SU-DHL-6 (cell line): ENCODE results near the gene CAPZA1.

ENCODE experiments used
- H2AFZ ChIP-seq: fragments of 200-600 bp; sonication (generic); 2 replicates; pipeline ENCODE4 v1.6.1; 2014; ENCODE audit warnings: low read depth, mild to moderate bottlenecking, moderate library complexity, mixed read lengths, antibody characterized with exemption, low read length; ENCODE audit not compliant: severe bottlenecking
- H3F3A ChIP-seq: fragments of 200-600 bp; shearing (Covaris generic); 2 replicates; pipeline ENCODE4 v1.6.0; 2016; ENCODE audit warnings: antibody characterized with exemption, mild to moderate bottlenecking; ENCODE audit not compliant: insufficient read depth
- H3K27ac ChIP-seq: fragments of 200-600 bp; sonication (generic); 2 replicates; pipeline ENCODE4 v1.5.1; 2016; ENCODE audit warnings: low read depth, mild to moderate bottlenecking, low read length, moderate library complexity, mixed read lengths
- H3K27me3 ChIP-seq: fragments of 200-600 bp; sonication (generic), shearing (Covaris generic); 2 replicates; pipeline ENCODE4 v1.6.0; 2014; ENCODE audit warnings: mild to moderate bottlenecking, low read length
- H3K36me3 ChIP-seq: fragments of 200-600 bp; sonication (generic); 2 replicates; pipeline ENCODE4 v1.6.1; 2014; ENCODE audit warnings: mild to moderate bottlenecking, low read length, mixed read lengths
- H3K4me2 ChIP-seq: fragments of 300-600, 200-600 bp; shearing (Covaris generic), sonication (generic); 2 replicates; pipeline ENCODE4 v1.6.0; 2014; ENCODE audit warnings: low read length, low read depth, mild to moderate bottlenecking; ENCODE audit not compliant: poor library complexity, severe bottlenecking
- H3K4me3 ChIP-seq: fragments of 200-600 bp; sonication (generic); 2 replicates; pipeline ENCODE4 v1.5.1; 2014; ENCODE audit warnings: antibody characterized with exemption, low read length, mild to moderate bottlenecking, mixed read lengths; ENCODE audit not compliant: insufficient read depth, poor library complexity, severe bottlenecking
- H3K79me2 ChIP-seq: fragments of 200-600 bp; sonication (generic); 2 replicates; pipeline ENCODE4 v1.6.1; 2014; ENCODE audit warnings: mild to moderate bottlenecking, low read length, moderate library complexity; ENCODE audit not compliant: insufficient read depth
- H3K9ac ChIP-seq: fragments of 200-600 bp; sonication (generic); 2 replicates; pipeline ENCODE4 v1.7.0; 2014; ENCODE audit warnings: mild to moderate bottlenecking, low read length
- H3K9me2 ChIP-seq: fragments of 200-600 bp; sonication (generic); replicated peaks from 2 replicates; pipeline ENCODE4 v1.6.1; 2014; ENCODE audit warnings: low read length; ENCODE audit not compliant: insufficient read depth
- H3K9me3 ChIP-seq: fragments of 200-600 bp; sonication (generic); 2 replicates; pipeline ENCODE4 v1.6.1; 2014; ENCODE audit warnings: low read length, mixed read lengths; ENCODE audit not compliant: insufficient read depth
- H4K20me1 ChIP-seq: fragments of 200-600 bp; sonication (generic); 2 replicates; pipeline ENCODE4 v1.6.1; 2014; ENCODE audit warnings: low read depth, mild to moderate bottlenecking, antibody characterized with exemption, low read length, moderate library complexity, mixed read lengths
- EZH2phosphoT487 ChIP-seq: fragments of 200-600 bp; sonication (generic), shearing (Covaris generic); conservative IDR thresholded peaks from 2 replicates; pipeline ENCODE4 v1.6.1; 2018; ENCODE audit warnings: mild to moderate bottlenecking, antibody characterized with exemption, low read length, moderate library complexity, mixed read lengths
- TF ChIP-seq, protein P1 (sequence below): fragments of 200-600 bp; sonication (generic); IDR thresholded peaks from one replicate; pipeline ENCODE4 v1.5.1; 2017; ENCODE audit warnings: antibody characterized with exemption, mild to moderate bottlenecking, low read length, moderate library complexity; ENCODE audit not compliant: insufficient read depth, poor library complexity, severe bottlenecking

Gene CAPZA1

DNA sequence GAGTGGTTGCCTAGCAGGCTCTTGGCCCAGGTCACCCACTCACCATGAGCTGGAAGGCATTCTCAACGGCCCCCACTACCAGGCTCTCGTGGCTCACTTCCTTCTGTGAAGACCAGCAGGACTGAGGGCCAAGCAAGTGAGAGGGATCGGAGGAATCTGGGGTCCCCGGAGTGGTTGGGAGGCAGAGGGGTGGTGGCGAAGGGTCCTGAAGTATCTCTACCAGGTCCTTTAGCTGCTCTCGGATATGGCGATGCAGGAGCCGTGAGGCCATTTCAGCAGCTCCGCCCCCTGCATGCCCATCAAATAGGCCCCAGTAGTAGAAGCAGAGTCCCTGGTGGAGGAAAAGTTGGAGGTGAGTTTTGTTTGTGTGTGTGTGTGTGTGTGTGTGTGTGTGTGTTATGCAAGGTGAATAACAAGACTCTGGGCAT is 93.1 kb downstream of the CAPZA1 start:
- no peak overlapping the region for H3K4me3 ChIP-seq
- no peaks in the 10 kb centered on the region for H3K36me3 ChIP-seq
- H3K9me3 ChIP-seq = no peaks in the 10 kb centered on the region
- no peaks in the 10 kb centered on the region for H3K79me2 ChIP-seq
- H3K27ac ChIP-seq = no peak overlapping the region
- H3K9me2 ChIP-seq = no peaks in the 10 kb centered on the region
- TF ChIP-seq EZH2phosphoT487 = no peak
- TF ChIP-seq, protein P1, sequence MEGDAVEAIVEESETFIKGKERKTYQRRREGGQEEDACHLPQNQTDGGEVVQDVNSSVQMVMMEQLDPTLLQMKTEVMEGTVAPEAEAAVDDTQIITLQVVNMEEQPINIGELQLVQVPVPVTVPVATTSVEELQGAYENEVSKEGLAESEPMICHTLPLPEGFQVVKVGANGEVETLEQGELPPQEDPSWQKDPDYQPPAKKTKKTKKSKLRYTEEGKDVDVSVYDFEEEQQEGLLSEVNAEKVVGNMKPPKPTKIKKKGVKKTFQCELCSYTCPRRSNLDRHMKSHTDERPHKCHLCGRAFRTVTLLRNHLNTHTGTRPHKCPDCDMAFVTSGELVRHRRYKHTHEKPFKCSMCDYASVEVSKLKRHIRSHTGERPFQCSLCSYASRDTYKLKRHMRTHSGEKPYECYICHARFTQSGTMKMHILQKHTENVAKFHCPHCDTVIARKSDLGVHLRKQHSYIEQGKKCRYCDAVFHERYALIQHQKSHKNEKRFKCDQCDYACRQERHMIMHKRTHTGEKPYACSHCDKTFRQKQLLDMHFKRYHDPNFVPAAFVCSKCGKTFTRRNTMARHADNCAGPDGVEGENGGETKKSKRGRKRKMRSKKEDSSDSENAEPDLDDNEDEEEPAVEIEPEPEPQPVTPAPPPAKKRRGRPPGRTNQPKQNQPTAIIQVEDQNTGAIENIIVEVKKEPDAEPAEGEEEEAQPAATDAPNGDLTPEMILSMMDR = no peak
- H3K4me2 ChIP-seq = no peak overlapping the region
- H2AFZ ChIP-seq = no peak overlapping the region
- peaks cover 11% of the 10 kb centered on the region; the same call in 1 of the 2 replicates for H3F3A ChIP-seq
- H4K20me1 ChIP-seq = no peaks in the 10 kb centered on the region
- no peak overlapping the region for H3K9ac ChIP-seq
- no peaks in the 10 kb centered on the region for H3K27me3 ChIP-seq

DNA sequence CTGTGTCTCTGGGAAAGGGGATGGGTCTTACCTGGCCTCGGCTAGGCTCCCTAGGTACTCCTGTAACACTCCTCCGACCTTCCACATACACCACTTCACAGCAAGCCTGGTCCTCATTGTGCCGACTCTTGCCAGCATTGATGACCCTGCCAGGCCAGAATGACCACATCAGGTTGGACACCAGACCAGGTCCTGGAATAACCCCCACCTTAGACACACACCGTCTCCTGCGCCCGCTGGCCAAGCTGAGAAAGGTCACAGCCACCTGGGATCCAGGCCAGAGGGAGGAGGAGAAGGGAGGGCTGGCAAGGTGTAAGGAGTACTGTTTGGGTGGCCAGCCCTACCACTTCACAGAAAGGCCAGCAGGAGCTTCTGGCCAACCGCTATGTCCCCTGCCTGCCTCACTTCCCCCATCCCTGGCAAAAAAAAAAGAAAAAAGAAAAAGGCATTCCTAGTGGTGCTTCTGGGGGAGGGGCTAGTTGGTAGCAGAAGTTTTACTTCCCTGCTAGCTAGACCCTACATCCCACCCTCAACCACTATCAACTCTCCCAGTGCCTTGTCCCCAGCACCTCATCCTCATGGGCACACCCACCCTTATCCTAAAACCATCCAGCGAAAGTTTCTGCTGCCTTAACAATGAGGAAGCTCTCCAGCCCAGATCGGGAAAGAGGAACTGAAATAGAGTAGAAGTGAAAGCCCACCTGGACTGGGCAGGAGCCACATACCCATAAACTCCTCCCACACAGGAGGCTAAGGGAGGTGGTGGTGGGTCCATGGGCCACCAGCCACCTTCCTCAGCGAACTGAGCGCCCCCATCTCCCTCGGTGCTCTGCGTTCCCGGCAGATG is 94.1 kb downstream of the CAPZA1 start:
- Histone ChIP-seq H3F3A (peaks cover 11% of the 10 kb centered on the region; the same call in 1 of the 2 replicates), H3K9ac (no peak overlapping the region), H3K36me3 (no peaks in the 10 kb centered on the region), H3K79me2 (no peaks in the 10 kb centered on the region), H2AFZ (no peak overlapping the region), H3K27me3 (no peaks in the 10 kb centered on the region), H3K9me2 (no peaks in the 10 kb centered on the region), H3K9me3 (no peaks in the 10 kb centered on the region), H3K4me2 (peak overlapping the region; percentile 67), H4K20me1 (no peaks in the 10 kb centered on the region), H3K4me3 (no peak overlapping the region), H3K27ac (no peak overlapping the region)
- TF ChIP-seq EZH2phosphoT487 = no peak
- TF ChIP-seq, protein P1 = no peak

- no peaks in the 10 kb centered on the region for H4K20me1 ChIP-seq
- no peaks in the 10 kb centered on the region for H3K9me3 ChIP-seq
- peak overlapping the region; percentile 47 for H3K9ac ChIP-seq
- TF ChIP-seq, protein P1 = peak; percentile 9
- no peak for TF ChIP-seq EZH2phosphoT487
- H3K79me2 ChIP-seq = no peaks in the 10 kb centered on the region
- no peaks in the 10 kb centered on the region for H3K27me3 ChIP-seq
- no peaks in the 10 kb centered on the region for H3K9me2 ChIP-seq
- H3F3A ChIP-seq = peaks cover 11% of the 10 kb centered on the region; the same call in 1 of the 2 replicates
- peak overlapping the region; percentile 67 for H3K4me2 ChIP-seq
- H3K36me3 ChIP-seq = no peaks in the 10 kb centered on the region
- H3K27ac ChIP-seq = no peak overlapping the region
- peak overlapping the region; percentile 53 for H3K4me3 ChIP-seq
- H2AFZ ChIP-seq = no peak overlapping the region
These were observed 95.0 kb downstream of the CAPZA1 start for GRCh38 chr1:112714313-112715263.
